ENCODE results near the gene NEDD8.

NEDD8 gene

DNA sequence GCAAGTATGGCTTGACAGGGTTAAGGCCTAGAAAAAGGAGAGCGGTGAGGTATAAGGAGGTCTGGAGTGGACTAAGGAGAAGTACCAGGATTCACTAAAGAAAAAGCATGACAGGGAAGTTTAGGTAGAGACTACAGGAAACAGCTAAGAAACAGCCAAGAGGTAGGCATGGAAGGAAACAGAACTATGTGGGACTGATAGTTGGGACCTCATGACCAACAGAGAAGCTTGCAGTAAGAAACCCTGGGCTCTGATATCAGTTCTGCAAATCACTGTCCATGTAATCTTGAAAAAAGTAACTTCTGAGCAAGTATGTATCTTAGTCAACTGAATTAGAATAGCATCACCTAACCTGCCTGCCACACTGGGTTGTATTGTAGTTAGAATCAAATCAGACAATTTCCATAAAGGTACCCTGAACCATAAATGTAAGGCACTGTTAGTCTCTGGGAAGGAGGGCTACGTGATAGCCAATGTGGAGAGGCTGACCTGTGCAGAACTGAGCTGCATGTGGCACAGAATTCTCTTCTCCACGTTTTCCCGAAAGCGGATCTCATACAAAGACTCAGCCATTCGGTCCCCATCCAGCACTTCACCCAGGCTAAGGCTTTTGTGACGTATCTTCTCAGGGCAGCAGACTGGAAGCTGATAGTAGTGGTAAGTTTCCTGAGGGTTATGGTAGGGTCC lies 37.8 kb downstream of the NEDD8 start:
- no peak for DNase-seq

DNA sequence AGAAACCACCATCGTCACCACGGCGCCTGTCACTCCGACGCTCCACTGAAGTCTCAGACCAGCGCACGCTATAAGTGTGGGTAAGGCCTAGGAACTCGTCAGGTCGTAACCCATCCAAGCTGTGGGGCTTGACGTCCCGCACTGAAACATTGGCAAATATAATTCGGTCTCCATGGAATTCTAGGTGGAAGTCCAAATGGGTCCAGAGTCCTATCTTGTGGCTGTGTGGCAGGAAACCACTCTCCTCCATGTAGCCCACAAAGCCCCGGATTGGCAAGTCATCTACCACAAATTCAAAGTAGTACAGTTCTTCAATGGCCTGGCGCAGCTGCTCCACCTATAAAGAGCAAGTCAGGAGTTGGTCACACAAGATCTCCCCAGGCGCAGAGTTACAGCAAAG lies 39.2 kb downstream of the NEDD8 start:
- no peak for DNase-seq

DNA sequence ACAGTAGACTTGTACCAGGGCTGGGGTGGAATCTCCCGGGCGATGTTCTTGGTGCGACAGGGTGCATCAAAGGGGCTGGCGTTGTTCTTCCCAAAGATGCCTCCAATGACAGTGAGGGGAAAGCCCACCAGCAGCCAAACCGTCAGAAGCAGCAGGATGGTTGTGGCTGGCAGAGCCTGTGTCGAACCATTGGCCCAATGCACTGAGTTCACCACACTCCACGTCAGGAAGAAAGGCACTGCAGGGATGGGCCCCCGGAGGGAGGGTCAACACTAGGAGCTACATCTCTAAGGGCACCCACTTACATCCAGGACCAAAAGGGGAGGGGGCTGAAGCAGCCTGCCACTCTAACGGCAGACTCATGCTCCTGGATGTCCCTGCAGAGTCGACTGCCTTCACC lies 41.8 kb downstream of the NEDD8 start:
- DNase-seq = no peak

DNA sequence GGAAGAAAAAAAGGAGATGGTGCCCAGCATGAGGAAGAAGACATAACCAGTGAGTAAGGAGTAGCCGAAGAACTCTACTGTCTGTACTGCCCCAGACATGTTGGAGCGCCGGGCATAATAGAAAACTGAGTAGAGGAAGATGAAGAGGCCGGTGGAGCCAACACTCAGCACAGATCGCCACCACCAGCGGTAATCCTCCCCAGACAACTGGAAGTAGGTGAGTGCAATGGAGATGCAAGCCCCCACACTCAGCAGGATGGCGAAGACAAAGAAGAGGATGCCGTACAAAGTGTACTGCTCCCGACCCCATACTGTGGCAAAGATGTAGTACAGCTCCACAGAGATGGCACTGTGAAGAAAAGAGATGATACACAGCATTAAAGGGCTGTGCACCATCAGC lies 42.7 kb downstream of the NEDD8 start:
- DNase-seq = no peak

DNA sequence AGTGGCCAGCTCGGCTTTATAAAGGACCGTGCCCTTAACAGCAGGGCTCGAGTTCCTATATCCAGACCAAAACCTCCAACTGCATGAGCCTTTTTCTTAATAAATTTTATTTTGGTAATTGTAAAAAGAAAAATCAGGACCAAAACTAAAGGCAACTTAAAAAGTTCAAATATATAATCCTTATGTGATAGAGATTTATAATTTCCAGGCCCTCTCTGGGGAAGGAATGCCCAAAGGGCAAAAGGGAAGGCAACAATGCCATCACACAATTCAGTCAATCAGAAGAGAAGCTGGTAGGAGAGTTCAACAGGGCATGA lies 43.1 kb downstream of the NEDD8 start:
- DNase-seq = no peak

DNA sequence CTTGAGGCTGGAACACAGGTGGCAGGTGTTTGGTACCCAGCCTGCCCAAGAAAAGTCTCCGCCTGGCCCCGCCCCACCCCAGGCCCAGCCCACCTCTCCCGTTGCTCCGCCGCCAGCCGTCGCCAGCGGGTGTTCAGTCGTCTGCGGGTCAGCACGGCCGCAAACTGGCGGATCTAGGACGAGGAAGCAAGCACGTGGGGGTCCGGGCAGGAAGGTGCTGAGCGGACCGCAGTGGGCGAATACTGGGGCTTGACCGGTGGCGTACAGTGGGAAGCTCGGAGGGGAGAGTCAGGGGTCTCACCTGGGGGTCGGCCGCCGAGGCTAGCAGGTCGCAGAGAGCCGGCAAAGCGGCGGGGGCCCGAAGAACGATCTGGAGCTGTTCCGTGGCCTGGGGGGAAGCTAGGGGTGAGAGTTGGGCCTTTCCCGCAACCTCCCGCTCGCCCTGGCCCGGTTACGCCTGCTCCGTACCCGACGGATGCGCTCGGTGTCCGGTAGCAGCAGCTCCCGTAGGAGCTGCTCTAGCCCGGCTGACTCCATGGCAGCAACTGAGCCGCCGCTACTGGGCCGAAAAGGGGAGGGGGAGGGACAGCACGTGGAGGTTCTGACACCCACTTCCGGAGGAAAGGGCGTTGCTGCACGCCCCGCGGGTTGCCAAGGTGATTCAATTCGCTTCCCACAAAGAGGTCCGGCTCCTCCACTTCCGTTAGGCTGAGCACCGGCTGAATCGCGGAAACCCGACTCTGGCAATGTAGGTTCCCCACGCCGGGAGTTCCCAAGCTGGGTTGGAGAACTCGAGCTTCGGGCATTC lies 43.7 kb downstream of the NEDD8 start, which contains the start of gene IPO4:
Gene IPO4, minus strand, starts transcription at position 566 of the 808 bp plus-strand sequence. Its CDS starts 29 bp downstream, at position 537.
- DNase-seq = peak; percentile 98

DNA sequence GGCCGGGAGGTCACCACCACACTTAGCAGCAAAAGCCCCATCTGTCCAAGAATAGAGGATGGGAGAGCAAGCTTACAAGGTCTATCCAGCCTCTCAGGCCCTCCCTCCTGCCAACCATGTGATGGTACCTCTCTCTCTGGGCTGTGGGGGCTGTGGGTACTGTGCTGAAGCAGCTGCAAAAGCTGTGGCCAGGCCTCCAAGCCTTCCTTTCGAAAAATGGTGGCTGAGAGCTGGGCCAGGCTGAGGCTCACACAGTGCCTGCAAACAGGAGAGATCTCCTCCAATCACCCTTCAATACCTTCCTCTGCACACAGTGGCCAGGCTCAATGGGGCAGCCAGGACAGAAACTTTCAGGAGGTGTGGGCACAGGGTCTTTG lies 44.6 kb downstream of the NEDD8 start:
- DNase-seq = no peak

DNA sequence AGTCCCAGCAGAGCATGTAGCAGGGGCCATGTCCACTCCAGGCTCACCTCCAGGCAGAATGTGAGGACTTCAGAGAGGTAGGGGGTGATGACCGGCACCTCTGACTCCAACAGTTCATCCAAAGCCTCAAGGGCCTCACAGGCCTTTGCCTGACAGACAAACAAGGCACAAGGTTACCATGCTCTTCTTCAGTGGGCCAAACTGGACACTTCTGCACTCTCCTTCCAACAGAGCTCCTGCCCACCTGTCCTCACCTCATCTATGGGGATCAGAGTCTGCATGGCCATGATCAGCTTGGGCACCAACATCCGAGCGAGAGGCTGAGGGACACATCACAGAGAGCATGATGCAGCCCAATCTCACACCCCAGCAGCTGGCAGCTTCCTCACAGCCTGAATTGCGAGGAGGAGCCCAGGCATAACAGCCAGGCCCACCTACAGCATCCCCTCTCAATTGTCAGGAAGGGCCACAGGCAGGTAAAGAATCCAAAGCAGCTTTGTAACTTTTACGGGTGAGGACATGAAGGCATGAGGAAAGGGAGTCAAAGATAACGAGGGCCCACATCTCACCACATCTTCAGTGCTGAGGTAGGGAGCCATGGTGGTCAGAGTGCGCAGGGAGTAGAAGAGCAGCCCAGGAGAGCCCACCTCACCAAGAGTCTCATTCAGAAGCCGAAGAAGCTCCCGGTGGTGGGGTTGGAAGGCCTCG lies 45.2 kb downstream of the NEDD8 start:
- no peak for DNase-seq

DNA sequence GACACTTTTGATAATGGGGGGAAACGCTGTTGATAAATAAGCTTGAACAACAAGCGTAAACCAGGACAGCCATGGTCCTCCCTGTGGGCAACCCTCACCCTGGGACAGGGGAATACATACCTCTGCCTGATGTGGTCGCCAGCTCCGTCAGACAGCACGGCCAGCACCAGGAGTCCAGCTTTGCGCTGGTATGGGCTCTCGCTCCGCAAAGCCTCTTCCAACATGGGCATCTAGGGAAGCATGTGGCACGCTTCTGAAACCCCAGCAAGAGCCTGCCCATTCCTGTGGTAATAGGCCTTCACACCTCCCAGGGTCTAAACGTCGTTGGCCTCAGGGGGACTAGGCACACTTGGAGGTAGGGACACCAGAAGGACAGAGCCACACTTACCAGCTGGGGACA lies 46.4 kb downstream of the NEDD8 start:
- no peak for DNase-seq

DNA sequence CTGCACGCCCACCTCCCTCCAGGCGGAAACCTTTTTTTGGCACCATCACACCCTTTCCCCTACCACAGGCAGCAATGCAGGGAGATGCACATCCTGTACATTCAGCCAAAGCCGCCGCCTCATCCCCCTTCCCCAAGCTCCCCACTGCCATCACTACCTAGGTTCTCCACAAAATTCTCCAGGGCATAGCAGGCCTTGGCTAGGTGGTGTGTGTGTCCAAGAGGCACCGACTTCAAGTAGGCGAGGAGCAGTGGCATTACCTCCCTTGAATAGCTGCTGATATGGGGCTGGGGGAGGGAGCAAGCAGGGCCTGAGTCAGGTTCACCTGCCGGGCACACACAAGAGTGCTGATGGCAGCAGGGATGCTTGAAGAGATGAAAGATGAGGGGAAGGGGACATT lies 47.1 kb downstream of the NEDD8 start:
- DNase-seq = no peak

DNA sequence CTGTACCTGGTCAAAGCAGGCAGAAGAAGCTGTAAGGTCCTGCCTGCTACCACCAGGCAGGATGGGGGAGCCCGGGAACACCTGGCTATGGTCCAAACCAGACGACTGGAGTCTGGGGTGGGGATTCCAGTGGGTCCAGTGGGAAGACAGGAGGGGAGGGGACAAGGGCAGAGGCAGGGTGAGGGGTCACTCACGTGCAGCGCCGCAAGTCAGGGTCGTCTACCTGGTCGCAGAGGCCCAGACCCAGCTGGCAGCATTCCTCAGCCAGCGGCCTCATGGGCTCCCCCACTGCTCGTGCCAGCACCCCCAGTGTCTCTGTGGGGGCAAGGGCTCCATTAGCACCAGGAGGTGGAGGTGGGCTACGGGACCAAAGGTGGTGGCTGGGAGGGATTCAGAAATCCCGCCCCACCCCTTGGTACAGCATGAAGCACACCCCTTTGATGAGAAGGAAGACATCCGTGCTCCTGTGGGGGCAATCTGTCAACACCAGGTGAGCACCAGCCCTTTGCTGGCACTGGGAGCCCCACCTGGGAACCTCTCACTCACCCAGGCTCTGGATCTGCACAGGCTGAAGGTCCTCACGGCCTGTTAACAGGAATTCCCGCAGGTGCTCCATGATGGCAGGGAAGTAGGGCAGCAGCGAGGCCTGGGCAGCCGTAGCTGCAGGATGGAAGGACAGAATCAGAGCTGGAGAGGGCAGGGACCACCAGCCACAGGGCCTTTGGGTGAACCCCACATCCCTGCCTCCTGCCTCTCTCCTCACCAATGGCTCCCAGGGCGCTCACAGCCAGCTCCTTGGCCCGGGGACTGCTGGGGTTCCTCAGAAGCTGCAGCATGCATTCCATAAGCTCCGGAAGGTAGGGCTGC lies 47.8 kb downstream of the NEDD8 start:
- no peak for DNase-seq

DNA sequence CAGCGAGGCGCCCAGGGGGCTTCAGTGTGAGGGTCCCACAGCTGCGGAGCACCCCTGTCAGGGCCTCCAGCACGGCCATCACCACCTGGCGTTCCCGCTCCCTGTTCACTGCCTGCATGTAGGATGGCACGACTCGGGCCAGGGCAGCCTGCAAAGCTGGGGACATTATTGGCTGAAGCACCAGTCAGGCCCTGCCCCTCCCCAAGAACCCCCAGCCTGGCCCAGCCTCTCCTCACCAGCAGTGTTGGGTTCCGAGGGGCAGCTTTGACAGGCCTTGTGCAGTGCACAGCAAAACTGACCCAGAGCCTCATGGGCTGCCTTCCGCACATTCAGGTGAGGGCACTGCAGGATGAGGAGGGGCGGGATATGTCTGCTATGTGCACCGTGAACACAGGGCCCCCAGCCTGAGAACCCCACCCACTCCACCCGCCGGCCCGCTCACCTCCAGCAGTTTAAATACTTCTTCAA lies 49.1 kb downstream of the NEDD8 start:
- no peak for DNase-seq

DNA sequence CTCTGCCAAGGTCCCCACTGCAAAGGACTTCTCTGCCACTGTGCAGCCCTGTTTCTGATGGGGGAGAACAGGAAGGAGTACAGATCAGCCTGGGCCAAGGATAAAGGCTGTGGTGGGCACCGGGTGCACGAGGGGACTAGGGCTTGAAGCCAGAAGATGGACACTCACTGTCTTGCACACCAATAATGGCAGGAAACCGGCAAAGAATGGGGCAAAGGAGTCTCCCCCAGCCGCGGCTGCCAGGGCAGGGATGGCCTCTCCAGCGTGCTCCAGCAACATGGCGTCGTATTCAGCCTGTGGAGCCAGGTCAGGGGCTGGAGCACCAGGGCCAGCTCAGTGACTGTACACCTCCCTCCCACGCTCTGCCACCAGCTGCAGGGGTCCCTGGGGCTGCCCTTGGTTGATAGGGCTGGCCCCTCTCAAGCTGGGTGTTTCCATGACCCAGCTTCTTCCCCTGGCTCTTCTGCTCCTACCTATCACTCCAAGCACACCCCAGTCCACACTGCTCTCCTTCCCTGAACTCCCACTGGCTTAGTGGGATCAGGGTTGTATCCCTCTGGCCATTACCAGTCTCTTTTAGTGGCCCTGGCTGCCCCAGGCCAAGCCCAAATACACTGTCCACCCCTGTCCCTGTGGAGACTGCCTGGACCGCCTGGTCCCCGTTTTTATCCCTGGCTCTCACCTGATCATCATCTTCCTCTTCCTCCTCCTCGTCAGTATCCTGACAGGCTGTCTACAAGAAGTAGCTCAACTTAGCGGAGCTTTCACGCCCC lies 49.9 kb downstream of the NEDD8 start:
- no peak for DNase-seq

DNA sequence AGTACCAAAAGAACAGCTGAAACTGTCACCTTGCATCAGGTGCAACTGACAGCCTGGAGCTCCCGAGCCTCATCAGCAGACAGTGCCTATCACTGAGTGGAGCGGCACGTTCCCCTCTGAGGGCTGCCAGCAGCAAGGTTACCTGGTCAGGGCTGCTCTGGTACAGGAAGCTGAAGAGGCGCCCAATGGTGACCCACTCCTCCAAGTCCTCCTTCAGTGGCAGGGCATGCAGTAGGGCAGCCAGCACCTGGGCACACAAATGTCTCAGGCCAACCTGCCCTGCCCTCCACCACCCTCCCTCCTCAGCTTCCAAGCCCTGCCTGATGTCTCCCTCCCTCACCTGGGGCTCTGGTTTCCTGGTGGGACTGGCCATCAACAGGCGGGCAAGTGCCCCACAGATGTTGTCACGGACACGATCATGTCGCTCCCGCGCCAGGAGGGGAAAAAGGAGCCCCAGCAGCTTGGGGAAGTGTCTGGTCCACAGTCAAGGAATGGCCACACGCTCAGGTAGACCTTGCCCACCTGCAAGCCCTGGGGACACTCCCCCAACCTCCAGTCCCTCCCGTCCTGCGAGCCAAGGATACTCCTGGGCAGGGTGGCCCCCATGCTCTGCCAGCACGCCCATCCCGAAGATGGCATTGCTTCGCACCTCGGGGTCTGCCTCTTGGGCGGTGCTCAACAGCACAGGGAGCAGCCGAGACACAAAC lies 50.6 kb downstream of the NEDD8 start:
- no peak for DNase-seq

DNA sequence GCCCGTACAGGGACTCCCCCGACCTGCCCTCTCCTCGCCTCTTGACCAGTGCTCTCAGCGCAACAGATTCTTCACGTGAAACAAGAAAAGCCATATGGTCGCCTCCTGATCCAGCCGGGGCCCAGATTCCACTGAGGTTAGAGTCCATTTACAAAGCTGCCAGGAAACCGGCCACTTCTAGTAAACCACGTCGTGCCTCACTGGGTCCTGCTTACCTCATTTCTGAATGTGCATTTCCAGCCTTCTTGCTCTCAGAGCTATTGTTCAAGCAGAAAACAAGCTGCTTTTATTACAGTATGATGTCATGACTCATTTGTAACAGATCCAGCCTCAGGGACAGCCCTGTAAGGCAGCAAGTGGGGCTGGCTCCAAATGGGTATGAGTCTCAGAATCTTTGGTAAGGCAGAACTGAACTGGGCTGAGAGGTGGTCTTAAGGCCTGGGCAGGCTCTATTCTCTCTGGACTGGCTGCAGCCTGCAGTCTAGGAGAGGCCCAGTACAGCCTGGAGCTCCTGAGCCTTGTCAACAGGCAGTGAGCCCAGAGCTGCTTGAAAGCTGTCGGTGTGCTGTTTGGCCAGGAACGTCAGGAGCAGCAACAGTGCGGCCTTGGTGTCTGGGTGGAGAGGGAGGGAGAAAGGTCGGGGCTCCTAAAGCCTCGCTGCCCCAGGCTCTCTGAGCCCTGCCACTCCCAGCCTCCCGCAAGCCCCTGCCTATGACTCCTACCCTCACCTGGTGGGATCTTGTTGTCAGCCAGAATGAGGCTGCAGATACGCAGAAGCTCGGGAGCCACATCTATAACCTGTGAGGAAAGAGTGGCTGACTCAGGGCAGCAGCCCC lies 52.0 kb downstream of the NEDD8 start:
- peak; percentile 55 for DNase-seq

DNA sequence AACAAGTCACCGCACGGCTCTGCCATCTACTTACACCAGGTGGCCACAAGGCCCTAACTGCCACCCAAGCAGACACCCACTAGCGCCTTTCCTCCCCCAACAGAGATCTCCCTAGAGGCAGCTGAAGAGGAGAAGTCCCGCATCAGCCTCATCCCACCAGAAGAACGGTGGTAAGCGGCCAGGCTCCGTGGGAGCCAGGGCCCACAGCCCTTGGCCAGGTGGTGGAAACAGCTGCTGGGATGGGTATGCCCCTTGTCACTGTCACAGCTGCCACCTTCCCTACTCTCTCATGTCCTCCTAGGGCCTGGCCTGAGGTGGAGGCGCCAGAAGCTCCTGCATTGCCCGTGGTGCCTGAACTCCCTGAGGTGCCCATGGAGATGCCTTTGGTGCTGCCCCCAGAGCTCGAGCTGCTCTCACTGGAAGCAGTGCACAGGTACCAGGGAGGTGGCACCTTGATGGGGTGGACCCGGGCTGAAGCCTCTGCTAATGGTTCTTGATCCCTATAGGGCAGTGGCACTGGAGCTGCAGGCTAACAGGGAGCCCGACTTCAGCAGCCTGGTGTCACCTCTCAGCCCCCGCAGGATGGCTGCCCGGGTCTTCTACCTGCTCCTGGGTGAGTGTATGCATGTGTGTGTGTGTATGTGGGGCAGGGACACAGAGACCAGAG lies 52.7 kb downstream of the NEDD8 start:
- no peak for DNase-seq

DNA sequence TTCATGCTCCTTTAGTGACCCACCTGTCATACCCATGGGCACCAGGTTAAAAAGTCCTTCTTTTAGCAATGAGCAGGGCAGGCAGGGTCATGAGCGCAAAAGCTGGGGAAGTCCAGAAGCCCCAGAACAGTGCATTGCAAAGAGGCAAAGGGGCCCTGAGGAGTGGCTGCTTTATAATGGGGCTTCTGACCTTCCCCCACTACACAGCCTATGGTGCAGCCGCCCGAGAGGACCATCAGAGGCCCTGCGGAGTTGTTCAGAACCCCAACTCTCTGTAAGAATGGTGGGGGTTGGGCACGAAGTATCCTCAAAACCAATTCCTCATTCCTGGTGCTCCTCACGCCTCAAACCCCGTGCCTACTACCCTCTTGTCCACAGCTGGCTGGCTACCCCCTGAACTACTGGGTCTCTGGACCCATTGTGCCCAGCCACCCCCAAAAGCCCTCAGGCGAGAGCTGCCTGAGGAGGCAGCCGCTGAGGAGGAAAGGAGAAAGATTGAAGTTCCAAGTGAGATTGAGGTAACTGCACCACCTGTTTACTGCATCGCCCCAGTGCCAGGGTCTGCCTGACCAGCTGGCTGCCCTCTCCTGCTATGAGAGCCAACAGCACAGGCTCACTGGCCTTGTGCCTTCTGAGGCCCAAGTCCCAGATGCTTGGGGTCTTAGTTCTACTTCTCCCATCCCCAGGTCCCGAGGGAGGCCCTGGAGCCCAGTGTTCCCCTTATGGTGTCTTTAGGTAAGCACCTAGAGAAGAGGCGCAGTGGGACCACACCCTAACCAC lies 53.6 kb downstream of the NEDD8 start:
- no peak for DNase-seq

DNA sequence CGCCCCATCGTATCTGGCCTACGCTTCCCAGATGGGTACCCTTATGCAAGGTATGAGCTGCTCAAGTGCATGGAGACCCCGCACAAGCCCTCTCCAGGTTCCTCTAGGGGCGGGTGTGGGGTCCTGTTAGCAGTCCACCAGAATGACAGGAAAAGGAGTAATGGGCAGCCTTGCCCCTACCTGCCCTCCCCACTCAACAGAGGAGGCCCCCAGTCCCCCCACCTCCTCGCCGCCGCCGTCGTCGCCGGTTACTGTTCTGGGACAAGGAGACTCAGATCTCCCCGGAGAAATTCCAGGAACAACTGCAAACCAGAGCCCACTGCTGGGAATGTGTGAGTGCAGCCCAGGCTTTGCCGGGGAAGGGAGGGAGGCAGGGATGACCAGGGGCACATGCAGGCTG lies 54.3 kb downstream of the NEDD8 start:
- DNase-seq = no peak

Data from DMS79 (cell line).